ENCODE results near the gene SCIN. TPM values are rescaled to one million over a fixed set of nuclear protein-coding genes. Genes with fewer than 3 reads are reported as not detected.

SCIN gene
- total and polyA plus RNA-seq, 2 of the 8 experiments (the other 6 are each of a cell fraction or from before 2014, with no cell fraction given) = 0.47 to 1.9 TPM

DNA sequence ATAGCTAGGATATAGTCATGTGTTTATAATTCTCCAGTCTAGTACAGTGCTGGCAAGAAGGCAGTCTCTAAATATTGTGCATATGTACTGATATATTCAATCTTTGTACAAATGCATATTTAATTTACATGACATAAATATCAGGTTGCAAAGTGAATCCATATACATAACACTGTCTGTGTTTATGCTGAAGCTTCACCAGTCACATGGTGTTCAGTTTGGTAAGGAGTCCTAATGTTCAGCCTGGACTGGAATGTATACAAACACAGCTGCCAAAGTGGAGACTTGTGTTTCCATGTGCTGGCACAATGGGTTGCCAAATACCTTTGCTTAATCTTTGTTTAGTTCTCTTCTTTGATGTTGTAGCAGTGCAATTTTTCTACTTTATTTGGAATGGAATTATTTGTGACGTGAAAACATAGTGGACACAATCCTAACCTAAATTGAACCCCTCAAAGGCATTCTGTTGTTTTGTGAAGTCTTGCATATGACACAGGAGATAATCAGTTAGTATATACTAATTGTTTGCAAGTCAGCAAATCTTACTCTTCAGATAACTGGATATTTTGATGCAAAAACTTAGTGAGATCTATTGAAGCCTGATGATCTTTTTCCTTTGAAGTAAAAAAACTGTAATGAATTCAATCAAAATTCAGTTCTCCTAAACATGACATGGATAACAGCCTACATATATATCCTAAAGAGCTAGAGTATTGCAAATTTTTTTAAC, 99.6 kb downstream of the SCIN start:
- no peak overlapping the region for H2BK120ac ChIP-seq (replicated peaks; ENCODE audit: low read depth, low read length)
- DNase-seq (ENCODE audit: low read depth in 1 of 2, low spot score in 2 of 2) (no peak), FAIRE-seq (no peak)
- no peak overlapping the region for H2AK5ac ChIP-seq (ENCODE audit: low read depth, low read length)
- no peaks in the 10 kb centered on the region for H3K23me2 ChIP-seq (ENCODE audit: low read depth, low read length)
- H3K79me2 ChIP-seq (ENCODE audit: control insufficient read depth in 1 of 2, insufficient read depth in 2 of 2, low read length in 2 of 2) = no peaks in the 10 kb centered on the region
- no peak overlapping the region for H2BK5ac ChIP-seq (ENCODE audit: low read depth, low read length)
- H4K91ac ChIP-seq (replicated peaks; ENCODE audit: insufficient read length, low read length) = no peak overlapping the region
- H2BK15ac ChIP-seq (ENCODE audit: low read length) = no peak overlapping the region
- H3K4ac ChIP-seq (replicated peaks; ENCODE audit: insufficient read length, low read depth, low read length) = no peak overlapping the region
- no peak overlapping the region for H3K23ac ChIP-seq (ENCODE audit: insufficient read length)
- H3K79me1 ChIP-seq (ENCODE audit: low read depth, low read length) = no peaks in the 10 kb centered on the region
- H3K4me3 ChIP-seq (ENCODE audit: extremely low read depth in 1 of 4, insufficient read depth in 2 of 4, low read depth in 3 of 4, low read length in 4 of 4) = no peak overlapping the region
- no peak overlapping the region for H4K5ac ChIP-seq (ENCODE audit: insufficient read length, low read depth, low read length)
- H2AFZ ChIP-seq (ENCODE audit: low read length) = no peak overlapping the region
- no peak overlapping the region for H3K14ac ChIP-seq (ENCODE audit: insufficient read length)
- H4K8ac ChIP-seq (ENCODE audit: extremely low read depth, insufficient read depth, low read length) = no peak overlapping the region
- H2BK20ac ChIP-seq (ENCODE audit: low read length) = no peak overlapping the region
- H2BK12ac ChIP-seq (ENCODE audit: low read depth, low read length) = no peak overlapping the region
- H3K27me3 ChIP-seq (replicated peaks in 1 of 4; ENCODE audit: control insufficient read depth in 3 of 4, extremely low read depth in 1 of 4, insufficient read depth in 3 of 4, low read length in 3 of 4) = no peaks in the 10 kb centered on the region
- H3K4me2 ChIP-seq (ENCODE audit: insufficient read depth in 1 of 2, low read depth in 2 of 2, low read length in 2 of 2) = no peak overlapping the region
- H3K27ac ChIP-seq (ENCODE audit: low read depth, low read length) = no peak overlapping the region
- no peaks in the 10 kb centered on the region for H4K20me1 ChIP-seq (replicated peaks in 1 of 2; ENCODE audit: control insufficient read depth in 1 of 2, insufficient read depth in 2 of 2, low read length in 2 of 2)
- ChIA-PET CTCF (ENCODE audit: partially characterized antibody) (interaction anchor here (0.9 to 1.5 kb wide), 2 partner anchors 32 to 211 kb away, joined by 4 read pairs; no protein-coding TSS in a partner anchor), POLR2A (ENCODE audit: partially characterized antibody) (no interaction called here)
- no peak overlapping the region for H3K18ac ChIP-seq (ENCODE audit: extremely low read depth, low read length)
- no peak for TF ChIP-seq TCF12 (IDR thresholded peaks at IDR 0.05; ENCODE audit: low read depth, low read length)
- TF ChIP-seq, protein P1, sequence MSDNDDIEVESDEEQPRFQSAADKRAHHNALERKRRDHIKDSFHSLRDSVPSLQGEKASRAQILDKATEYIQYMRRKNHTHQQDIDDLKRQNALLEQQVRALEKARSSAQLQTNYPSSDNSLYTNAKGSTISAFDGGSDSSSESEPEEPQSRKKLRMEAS (IDR thresholded peaks at IDR 0.05) = no peak
- TF ChIP-seq CHD1 (IDR thresholded peaks at IDR 0.05; ENCODE audit: low read depth, low read length) = no peak
- TF ChIP-seq SP4 (IDR thresholded peaks at IDR 0.05; ENCODE audit: low read length) = no peak
- TF ChIP-seq, protein P2, sequence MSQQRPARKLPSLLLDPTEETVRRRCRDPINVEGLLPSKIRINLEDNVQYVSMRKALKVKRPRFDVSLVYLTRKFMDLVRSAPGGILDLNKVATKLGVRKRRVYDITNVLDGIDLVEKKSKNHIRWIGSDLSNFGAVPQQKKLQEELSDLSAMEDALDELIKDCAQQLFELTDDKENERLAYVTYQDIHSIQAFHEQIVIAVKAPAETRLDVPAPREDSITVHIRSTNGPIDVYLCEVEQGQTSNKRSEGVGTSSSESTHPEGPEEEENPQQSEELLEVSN (IDR thresholded peaks at IDR 0.05) = no peak
- no peak overlapping the region for H3K9ac ChIP-seq (replicated peaks in 1 of 4; ENCODE audit: extremely low read depth in 1 of 4, low read depth in 3 of 4, low read length in 3 of 4)
- 96% methylated on average over 1 of the region's 1 CpG; no CpG with 5 or more reads in 1 of the 2 experiments for WGBS, 2 experiments (ENCODE audit: extremely low coverage in 1 of 2, insufficient coverage in 1 of 2, insufficient read length in 1 of 2, insufficient replicate concordance in 2 of 2, low coverage in 1 of 2, low lambda C conversion rate in 2 of 2, missing lambda C conversion rate in 1 of 2)
- H3K36me3 ChIP-seq (ENCODE audit: control insufficient read depth in 2 of 4, insufficient read depth in 4 of 4, low read length in 3 of 4) = no peaks in the 10 kb centered on the region
- H3K56ac ChIP-seq (replicated peaks; ENCODE audit: insufficient read length, low read depth, low read length) = no peak overlapping the region
- no peaks in the 10 kb centered on the region for H3K9me3 ChIP-seq (ENCODE audit: insufficient read depth in 2 of 2, low read depth in 1 of 2, low read length in 1 of 2)
- no peaks in the 10 kb centered on the region for H3K4me1 ChIP-seq (replicated peaks in 1 of 4; ENCODE audit: control insufficient read depth in 3 of 4, insufficient read depth in 4 of 4, low read length in 3 of 4)
